ENCODE measurements around the gene SPEG. TPM values are rescaled to one million over a fixed set of nuclear protein-coding genes. Genes with fewer than 3 reads are reported as not detected.

Gene SPEG
- total RNA-seq, 3 donors from 2014 or later (not counting 1 experiment from before 2014, with no cell fraction given): 0.35 to 1.5 (median 1.2) TPM

DNA sequence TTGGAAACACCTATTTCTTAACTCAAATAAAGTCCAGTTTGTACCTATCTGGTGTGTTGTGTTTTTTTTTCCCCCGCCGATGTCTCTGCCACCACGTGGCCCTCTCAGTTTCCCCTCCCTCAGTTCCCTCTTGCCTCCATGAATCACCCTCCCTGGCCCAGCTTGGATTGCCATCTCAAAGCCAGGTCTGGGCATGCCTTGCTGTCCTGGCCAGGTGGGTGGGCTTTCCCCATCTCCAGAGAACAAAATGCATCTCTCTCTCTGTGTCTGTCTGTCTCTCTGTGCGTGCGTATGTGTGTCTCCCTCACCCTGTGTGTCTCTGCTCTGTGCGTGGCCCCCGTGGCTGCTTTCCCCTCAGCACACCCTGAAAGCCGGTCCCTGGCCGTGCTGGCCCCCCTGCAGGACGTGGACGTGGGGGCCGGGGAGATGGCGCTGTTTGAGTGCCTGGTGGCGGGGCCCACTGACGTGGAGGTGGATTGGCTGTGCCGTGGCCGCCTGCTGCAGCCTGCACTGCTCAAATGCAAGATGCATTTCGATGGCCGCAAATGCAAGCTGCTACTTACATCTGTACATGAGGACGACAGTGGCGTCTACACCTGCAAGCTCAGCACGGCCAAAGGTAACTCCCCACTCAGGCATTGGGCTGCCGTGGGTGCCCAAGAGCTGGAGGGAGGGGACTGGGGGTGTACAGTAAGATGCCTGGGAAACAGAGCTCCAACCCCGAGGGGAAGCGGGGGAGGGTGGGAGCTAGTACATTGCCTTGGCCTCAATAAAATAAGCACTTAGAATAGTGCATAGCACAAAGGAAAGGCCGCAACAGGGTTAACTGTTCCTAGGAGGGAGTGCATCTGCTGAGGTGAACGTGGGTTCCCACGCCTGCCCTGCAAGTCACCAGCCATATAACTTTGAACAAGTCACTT lies 32.4 kb downstream of the SPEG start:
- Mint-ChIP-seq H3K4me1 (no peaks in the 10 kb centered on the region), H3K27ac (no peak overlapping the region), H3K36me3 (no peaks in the 10 kb centered on the region), H3K9me3 (no peaks in the 10 kb centered on the region), H3K4me3 (no peak overlapping the region), H3K27me3 (ENCODE audit: low read depth in 2 of 2) (peaks cover 0 to 3% of the 10 kb centered on the region in 2 donors)
- ATAC-seq (no peak), DNase-seq (no peak)
- WGBS (ENCODE audit: insufficient coverage): 87% methylated on average over 28 of the region's 28 CpGs
- intact Hi-C loops (cut with micrococcal nuclease): no loop called here
- H3K4me3 ChIP-seq (ENCODE audit: low read length): no peak overlapping the region
- H3K27ac ChIP-seq (ENCODE audit: low read length): no peak overlapping the region
- no peaks in the 10 kb centered on the region for H3K9me3 ChIP-seq (ENCODE audit: control insufficient read depth, insufficient read depth, low read length)
- no peaks in the 10 kb centered on the region for H3K4me1 ChIP-seq (ENCODE audit: control insufficient read depth, insufficient read depth, low read length)
- no peaks in the 10 kb centered on the region for H3K27me3 ChIP-seq (ENCODE audit: control insufficient read depth, insufficient read depth, low read length)
- TF ChIP-seq, protein P1, sequence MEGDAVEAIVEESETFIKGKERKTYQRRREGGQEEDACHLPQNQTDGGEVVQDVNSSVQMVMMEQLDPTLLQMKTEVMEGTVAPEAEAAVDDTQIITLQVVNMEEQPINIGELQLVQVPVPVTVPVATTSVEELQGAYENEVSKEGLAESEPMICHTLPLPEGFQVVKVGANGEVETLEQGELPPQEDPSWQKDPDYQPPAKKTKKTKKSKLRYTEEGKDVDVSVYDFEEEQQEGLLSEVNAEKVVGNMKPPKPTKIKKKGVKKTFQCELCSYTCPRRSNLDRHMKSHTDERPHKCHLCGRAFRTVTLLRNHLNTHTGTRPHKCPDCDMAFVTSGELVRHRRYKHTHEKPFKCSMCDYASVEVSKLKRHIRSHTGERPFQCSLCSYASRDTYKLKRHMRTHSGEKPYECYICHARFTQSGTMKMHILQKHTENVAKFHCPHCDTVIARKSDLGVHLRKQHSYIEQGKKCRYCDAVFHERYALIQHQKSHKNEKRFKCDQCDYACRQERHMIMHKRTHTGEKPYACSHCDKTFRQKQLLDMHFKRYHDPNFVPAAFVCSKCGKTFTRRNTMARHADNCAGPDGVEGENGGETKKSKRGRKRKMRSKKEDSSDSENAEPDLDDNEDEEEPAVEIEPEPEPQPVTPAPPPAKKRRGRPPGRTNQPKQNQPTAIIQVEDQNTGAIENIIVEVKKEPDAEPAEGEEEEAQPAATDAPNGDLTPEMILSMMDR (IDR thresholded peaks at IDR 0.05): no peak
- H3K36me3 ChIP-seq (ENCODE audit: control insufficient read depth, insufficient read depth, low read length): no peaks in the 10 kb centered on the region

DNA sequence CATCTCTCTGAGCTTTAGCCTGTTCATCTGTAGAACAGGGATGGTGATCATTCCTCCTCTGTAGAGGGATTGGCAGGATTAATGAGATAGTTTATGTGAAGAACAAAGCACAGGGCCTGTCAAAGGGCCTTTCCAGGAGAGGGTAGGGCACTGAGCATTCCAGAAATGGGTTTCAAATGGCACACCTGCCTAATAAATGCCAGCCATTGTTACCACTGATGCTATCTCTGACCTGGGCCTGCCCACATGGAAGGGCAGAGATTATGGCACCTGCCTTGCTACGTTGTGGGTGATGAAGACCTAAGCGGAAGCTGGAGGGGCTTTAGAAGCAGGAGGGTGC lies 33.1 kb downstream of the SPEG start:
- H3K4me1 ChIP-seq (ENCODE audit: control insufficient read depth, insufficient read depth, low read length): no peaks in the 10 kb centered on the region
- ATAC-seq (no peak), DNase-seq (no peak)
- Mint-ChIP-seq H3K36me3 (no peaks in the 10 kb centered on the region), H3K4me1 (no peaks in the 10 kb centered on the region), H3K9me3 (no peaks in the 10 kb centered on the region), H3K4me3 (no peak overlapping the region), H3K27me3 (ENCODE audit: low read depth in 2 of 2) (peaks cover 0 to 3% of the 10 kb centered on the region in 2 donors), H3K27ac (no peak overlapping the region)
- WGBS (ENCODE audit: insufficient coverage): 80% methylated on average over 2 of the region's 2 CpGs
- H3K36me3 ChIP-seq (ENCODE audit: control insufficient read depth, insufficient read depth, low read length): no peaks in the 10 kb centered on the region
- H3K27ac ChIP-seq (ENCODE audit: low read length): no peak overlapping the region
- intact Hi-C loops (cut with micrococcal nuclease): no loop called here
- TF ChIP-seq, protein P1 (IDR thresholded peaks at IDR 0.05): no peak
- H3K4me3 ChIP-seq (ENCODE audit: low read length): no peak overlapping the region
- H3K9me3 ChIP-seq (ENCODE audit: control insufficient read depth, insufficient read depth, low read length): no peaks in the 10 kb centered on the region
- H3K27me3 ChIP-seq (ENCODE audit: control insufficient read depth, insufficient read depth, low read length): no peaks in the 10 kb centered on the region

DNA sequence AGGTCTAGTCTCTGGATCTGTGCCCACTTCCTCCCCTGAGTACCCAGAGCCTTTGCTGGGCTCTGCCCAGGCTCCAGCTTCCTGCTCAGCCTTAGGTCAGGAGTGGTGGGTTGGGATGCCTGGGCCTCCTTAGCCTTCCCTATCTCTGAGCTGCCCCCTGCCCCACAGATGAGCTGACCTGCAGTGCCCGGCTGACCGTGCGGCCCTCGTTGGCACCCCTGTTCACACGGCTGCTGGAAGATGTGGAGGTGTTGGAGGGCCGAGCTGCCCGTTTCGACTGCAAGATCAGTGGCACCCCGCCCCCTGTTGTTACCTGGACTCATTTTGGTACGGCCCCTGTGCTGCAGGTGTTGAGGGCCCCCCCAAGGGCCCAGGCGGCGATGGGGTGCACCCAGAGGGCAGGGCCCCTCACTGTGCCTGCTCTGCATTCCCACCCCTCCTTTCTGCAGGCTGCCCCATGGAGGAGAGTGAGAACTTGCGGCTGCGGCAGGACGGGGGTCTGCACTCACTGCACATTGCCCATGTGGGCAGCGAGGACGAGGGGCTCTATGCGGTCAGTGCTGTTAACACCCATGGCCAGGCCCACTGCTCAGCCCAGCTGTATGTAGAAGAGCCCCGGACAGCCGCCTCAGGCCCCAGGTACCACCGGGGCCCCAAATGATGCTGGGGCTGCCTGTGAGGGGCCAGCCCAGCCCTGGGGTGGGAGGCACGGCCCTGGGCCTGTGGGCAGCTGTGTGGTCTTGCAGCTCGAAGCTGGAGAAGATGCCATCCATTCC lies 34.0 kb downstream of the SPEG start:
- Histone ChIP-seq H3K27ac (ENCODE audit: low read length) (no peak overlapping the region), H3K9me3 (ENCODE audit: control insufficient read depth, insufficient read depth, low read length) (no peaks in the 10 kb centered on the region), H3K36me3 (ENCODE audit: control insufficient read depth, insufficient read depth, low read length) (no peaks in the 10 kb centered on the region), H3K4me3 (ENCODE audit: low read length) (no peak overlapping the region), H3K27me3 (ENCODE audit: control insufficient read depth, insufficient read depth, low read length) (no peaks in the 10 kb centered on the region), H3K4me1 (ENCODE audit: control insufficient read depth, insufficient read depth, low read length) (no peaks in the 10 kb centered on the region)
- Mint-ChIP-seq H3K27ac (no peak overlapping the region), H3K36me3 (no peaks in the 10 kb centered on the region), H3K4me3 (no peak overlapping the region), H3K27me3 (ENCODE audit: low read depth in 2 of 2) (peaks cover 0 to 3% of the 10 kb centered on the region in 2 donors), H3K4me1 (no peaks in the 10 kb centered on the region), H3K9me3 (no peaks in the 10 kb centered on the region)
- ATAC-seq (no peak), DNase-seq (no peak)
- WGBS (ENCODE audit: insufficient coverage): 91% methylated on average over 23 of the region's 23 CpGs
- TF ChIP-seq, protein P1 (IDR thresholded peaks at IDR 0.05): no peak
- intact Hi-C loops (cut with micrococcal nuclease): no loop called here
